GM12872 (cell line): ENCODE measurements around the gene USF3.

Source experiments
- CTCF ChIP-seq: IDR thresholded peaks from 3 replicates; pipeline ENCODE4 v1.5.1; 2011; ENCODE audit warnings: low read depth, mild to moderate bottlenecking, low read length, moderate library complexity; ENCODE audit not compliant: insufficient read depth

The USF3 gene

GRCh38 chr3:113741086-113741485 is 44.6 kb upstream of the USF3 start:
- TF ChIP-seq CTCF, result no peak

- peak; percentile 53; the same call in 2 of the 3 replicates for TF ChIP-seq CTCF
Measured at GRCh38 chr3:113736548-113737089, 40.2 kb upstream of the USF3 start.

DNA sequence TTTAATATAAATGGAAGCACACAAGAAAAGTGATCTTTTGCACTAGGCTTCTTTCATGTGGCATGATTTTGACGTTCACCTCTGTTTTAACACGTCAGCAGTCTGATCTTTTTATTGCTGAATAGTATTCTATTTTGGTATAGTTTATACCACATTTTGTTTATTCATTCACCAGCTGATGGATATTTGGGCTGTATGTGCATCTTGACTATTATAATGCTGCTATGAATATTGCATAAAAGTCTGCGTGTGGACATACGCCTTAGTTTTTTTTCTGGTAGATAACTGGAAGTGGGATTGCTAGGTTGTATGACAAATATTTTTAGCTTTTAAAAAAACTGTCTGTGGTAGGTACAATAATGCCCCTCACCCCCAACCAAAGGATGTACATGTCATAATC is 35.3 kb upstream of the USF3 start:
- TF ChIP-seq CTCF, result no peak

DNA sequence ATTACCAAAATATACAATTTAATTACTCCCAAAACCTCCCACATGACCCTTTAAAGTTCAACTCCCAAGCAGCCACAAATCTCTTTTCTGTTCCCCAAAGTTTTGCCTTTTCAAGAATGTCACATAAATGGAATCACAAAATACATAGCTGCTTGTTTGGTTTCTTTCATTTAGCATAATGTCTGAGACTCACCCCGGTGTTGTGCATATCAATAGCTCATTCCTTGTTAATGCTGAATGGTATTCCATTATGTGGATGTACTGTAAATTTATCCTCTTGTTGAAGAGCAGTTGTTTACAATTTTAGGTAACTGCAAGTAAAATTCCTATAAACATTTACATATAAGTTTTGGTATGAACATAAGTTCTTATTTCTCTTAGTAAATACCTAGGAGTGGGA is 34.1 kb upstream of the USF3 start:
- no peak for TF ChIP-seq CTCF

DNA sequence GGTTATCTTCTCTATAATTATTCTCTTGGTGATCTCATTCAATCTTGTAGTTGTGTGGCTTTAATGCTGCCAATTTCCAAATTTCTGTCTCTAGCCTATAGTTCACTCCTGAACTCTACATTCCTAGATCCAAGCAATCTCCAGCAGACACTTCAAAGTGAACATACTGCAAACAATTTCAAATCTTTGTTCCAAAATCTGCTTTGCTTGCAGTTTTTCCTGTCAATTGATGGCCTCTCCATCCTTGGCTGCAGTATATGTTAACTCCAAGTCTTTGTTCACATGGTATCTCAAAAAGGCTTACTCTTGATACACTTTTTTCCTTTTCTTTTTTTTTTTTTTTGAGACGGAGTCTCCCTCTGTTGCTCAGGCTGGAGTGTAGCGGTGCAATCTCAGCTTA is 32.2 kb upstream of the USF3 start:
- no peak for TF ChIP-seq CTCF

- TF ChIP-seq CTCF, result no peak
Measured at GRCh38 chr3:113721636-113722035, 25.2 kb upstream of the USF3 start.

GRCh38 chr3:113719758-113720157 is 23.3 kb upstream of the USF3 start:
- TF ChIP-seq CTCF, result no peak

GRCh38 chr3:113719294-113719693 is 22.9 kb upstream of the USF3 start:
- no peak for TF ChIP-seq CTCF
